KG1 (cell line): ENCODE data around the gene MTHFSD.

ENCODE experiments used
- DNase-seq: peaks from one replicate; lab custom pipeline; 2025; lab: John Stamatoyannopoulos, UW

The MTHFSD gene

GRCh38 chr16:86581458-86581857 is 26.4 kb upstream of the MTHFSD start:
- DNase-seq, result no peak

GRCh38 chr16:86580791-86581170 is 25.7 kb upstream of the MTHFSD start:
- DNase-seq, result no peak

- DNase-seq, result no peak
Observed at GRCh38 chr16:86580063-86580790, 25.2 kb upstream of the MTHFSD start.

- DNase-seq, result no peak
Observed at GRCh38 chr16:86579268-86580062, 24.4 kb upstream of the MTHFSD start.

- DNase-seq, result no peak
Observed at GRCh38 chr16:86578611-86579267, 23.7 kb upstream of the MTHFSD start.

GRCh38 chr16:86578061-86578599 is 23.1 kb upstream of the MTHFSD start, which contains the start of gene FOXL1:
FOXL1 (plus strand) TSS chr16:86578549; CDS start chr16:86578724, 175 bp downstream.
- no peak for DNase-seq

- DNase-seq, result no peak
Observed at GRCh38 chr16:86577314-86577971, 22.4 kb upstream of the MTHFSD start.

- DNase-seq, result no peak
Observed at GRCh38 chr16:86576591-86577313, 21.7 kb upstream of the MTHFSD start.

- DNase-seq, result no peak
Observed at GRCh38 chr16:86575754-86576557, 20.9 kb upstream of the MTHFSD start.

GRCh38 chr16:86575095-86575685 is 20.2 kb upstream of the MTHFSD start:
- no peak for DNase-seq

GRCh38 chr16:86574646-86575045 is 19.6 kb upstream of the MTHFSD start:
- no peak for DNase-seq

- DNase-seq, result no peak
Observed at GRCh38 chr16:86573646-86574508, 18.8 kb upstream of the MTHFSD start.

GRCh38 chr16:86573215-86573614 is 18.2 kb upstream of the MTHFSD start:
- no peak for DNase-seq

GRCh38 chr16:86572606-86573005 is 17.6 kb upstream of the MTHFSD start:
- DNase-seq, result no peak

- DNase-seq, result no peak
Observed at GRCh38 chr16:86572041-86572521, 17.0 kb upstream of the MTHFSD start.

- no peak for DNase-seq
Observed at GRCh38 chr16:86571530-86571915, 16.5 kb upstream of the MTHFSD start.

GRCh38 chr16:86570558-86571529 is 15.8 kb upstream of the MTHFSD start:
- no peak for DNase-seq
